ENCODE data around the gene MRFAP1.

The MRFAP1 gene

GRCh38 chr4:6620296-6620695 is 20.2 kb upstream of the MRFAP1 start:
- no peak overlapping the region for H3K4me3 ChIP-seq (ENCODE audit: low read depth, low read length)
- no peak for TF ChIP-seq CTCF (IDR thresholded peaks at IDR 0.05; ENCODE audit: insufficient read depth, low read length, missing control alignments)
- ChIA-PET POLR2A (no interaction called here), CTCF (no interaction called here)
- DNase-seq (ENCODE audit: low read depth, low spot score), result no peak

DNA sequence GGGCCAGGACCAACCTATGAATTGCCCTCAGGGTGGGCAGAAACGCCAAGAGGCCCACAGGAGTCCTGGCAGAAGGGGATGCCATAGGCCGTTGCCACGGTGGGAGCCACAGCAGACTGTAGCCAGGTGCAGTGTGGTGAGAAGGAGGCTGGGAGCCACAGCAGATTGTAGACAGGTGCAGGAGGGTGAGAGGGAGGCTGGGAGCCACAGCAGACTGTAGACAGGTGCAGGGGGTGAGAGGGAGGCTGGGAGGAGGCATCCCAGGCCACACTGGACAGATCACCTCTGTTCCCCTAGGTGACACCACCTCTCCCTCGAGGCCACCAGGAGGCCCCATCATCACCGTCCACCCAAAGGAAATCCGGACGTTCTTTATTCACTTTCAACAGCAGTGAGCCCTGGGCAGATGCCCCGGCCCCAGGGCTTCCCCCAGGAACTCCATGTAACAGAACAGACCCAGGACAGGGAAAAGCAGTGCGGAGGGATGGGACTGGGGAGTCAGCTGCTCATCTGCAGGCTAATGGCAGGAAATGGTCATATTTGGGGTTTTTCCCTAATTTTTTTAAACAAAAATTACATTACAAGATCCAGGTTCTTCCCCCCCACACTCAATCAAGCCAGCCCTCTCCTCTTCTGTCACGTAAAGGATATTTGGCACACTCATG is 19.5 kb upstream of the MRFAP1 start:
- no peak overlapping the region for H3K4me3 ChIP-seq (ENCODE audit: low read depth, low read length)
- ChIA-PET CTCF (no interaction called here), POLR2A (no interaction called here)
- DNase-seq (ENCODE audit: low read depth, low spot score), result no peak
- TF ChIP-seq CTCF (IDR thresholded peaks at IDR 0.05; ENCODE audit: insufficient read depth, low read length, missing control alignments), result no peak

GRCh38 chr4:6621556-6621927 is 18.9 kb upstream of the MRFAP1 start:
- no peak for DNase-seq (ENCODE audit: low read depth, low spot score)
- no peak overlapping the region for H3K4me3 ChIP-seq (ENCODE audit: low read depth, low read length)
- POLR2A ChIA-PET, result no interaction called here
- CTCF ChIA-PET, result no interaction called here
- TF ChIP-seq CTCF (IDR thresholded peaks at IDR 0.05; ENCODE audit: insufficient read depth, low read length, missing control alignments), result no peak

DNA sequence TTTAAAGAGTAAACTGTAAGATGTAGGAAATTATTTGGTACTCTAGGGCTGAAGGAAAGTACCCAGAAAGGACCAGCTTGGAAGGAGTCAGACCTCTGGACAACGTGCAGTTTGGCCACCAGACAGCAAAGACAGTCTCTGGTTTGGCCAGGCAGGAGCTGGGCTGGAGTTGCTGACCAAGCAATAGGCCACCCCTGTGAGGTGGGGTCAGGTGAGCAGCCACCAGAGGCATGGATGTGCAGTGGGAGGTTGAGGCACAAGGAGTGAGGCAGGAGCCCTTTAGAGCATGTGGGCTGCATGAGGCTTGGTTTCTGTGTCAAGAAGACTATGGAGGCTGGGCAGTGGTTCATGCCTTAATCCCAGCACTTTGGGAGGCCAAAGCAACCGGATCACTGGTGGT is 17.7 kb upstream of the MRFAP1 start:
- no peak for DNase-seq (ENCODE audit: low read depth, low spot score)

GRCh38 chr4:6625256-6625655 is 15.2 kb upstream of the MRFAP1 start:
- POLR2A ChIA-PET, result no interaction called here
- CTCF ChIA-PET, result no interaction called here
- DNase-seq (ENCODE audit: low read depth, low spot score), result no peak
- H3K4me3 ChIP-seq (ENCODE audit: low read depth, low read length), result no peak overlapping the region
- no peak for TF ChIP-seq CTCF (IDR thresholded peaks at IDR 0.05; ENCODE audit: insufficient read depth, low read length, missing control alignments)

More for the DNA sequence above, 17.7 kb upstream of the MRFAP1 start:
- ChIA-PET POLR2A (no interaction called here), CTCF (no interaction called here)
- no peak overlapping the region for H3K4me3 ChIP-seq (ENCODE audit: low read depth, low read length)
- no peak for TF ChIP-seq CTCF (IDR thresholded peaks at IDR 0.05; ENCODE audit: insufficient read depth, low read length, missing control alignments)

DNA sequence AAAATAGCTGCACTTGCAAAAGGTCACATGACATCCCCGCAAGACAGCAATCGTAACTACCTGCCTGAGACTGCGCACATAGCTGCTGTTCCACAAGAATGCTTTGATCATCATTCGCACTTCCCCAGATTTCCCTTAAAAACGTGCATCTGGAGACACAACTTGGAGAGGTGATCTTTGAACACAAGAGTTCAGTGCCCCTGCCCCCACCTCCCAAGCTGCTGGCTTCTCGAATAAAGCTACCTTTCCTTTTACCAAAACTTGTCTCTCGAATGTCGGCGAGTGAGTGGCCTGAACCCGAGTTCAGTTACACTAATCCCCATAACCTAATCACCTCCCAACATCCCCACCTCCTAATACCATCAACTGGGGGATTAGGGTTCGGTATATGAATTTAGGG is 14.4 kb upstream of the MRFAP1 start:
- no peak overlapping the region for H3K4me3 ChIP-seq (ENCODE audit: low read depth, low read length)
- no peak for TF ChIP-seq CTCF (IDR thresholded peaks at IDR 0.05; ENCODE audit: insufficient read depth, low read length, missing control alignments)
- ChIA-PET CTCF (no interaction called here), POLR2A (interaction anchor here (1.0 kb wide), 1 partner anchor 14 kb away, joined by 4 read pairs; the partner anchor contains the start of gene MRFAP1)
- DNase-seq (ENCODE audit: low read depth, low spot score), result no peak

Measured in AG04449 (cell line).